Eye (tissue), 1 donor: ENCODE data around the gene OR52K1.
"Not testable (repeated sequence)": the region's sequence is repeated elsewhere in the genome, so short reads cannot be mapped to it uniquely, and the experiment has no call there.

Experiments
- DNase-seq: peaks from one replicate; pipeline ENCODE4 v3.0.0-alpha.2; 2015

OR52K1 gene

GRCh38 chr11:4491878-4492606 lies 9.6 kb downstream of the OR52K1 start:
- DNase-seq: no peak

DNA sequence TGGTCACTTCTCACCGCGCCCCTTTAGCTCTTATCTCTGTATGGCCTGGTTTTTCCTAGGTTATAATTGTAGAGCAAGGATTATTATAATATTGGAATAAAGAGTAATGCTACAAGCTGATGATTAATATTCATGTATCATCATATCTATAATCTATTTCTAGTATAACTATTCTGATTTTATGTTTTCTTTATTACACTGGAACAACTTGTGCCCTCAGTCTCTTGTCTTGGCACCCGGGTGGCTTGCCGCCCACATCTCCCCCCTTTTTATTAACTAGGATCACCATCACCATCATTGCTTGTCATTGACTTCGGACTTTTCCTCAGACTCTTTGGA lies 11.0 kb downstream of the OR52K1 start:
- DNase-seq: no peak

- DNase-seq: no peak
These were observed 13.0 kb downstream of the OR52K1 start for GRCh38 chr11:4495487-4495886.

DNA sequence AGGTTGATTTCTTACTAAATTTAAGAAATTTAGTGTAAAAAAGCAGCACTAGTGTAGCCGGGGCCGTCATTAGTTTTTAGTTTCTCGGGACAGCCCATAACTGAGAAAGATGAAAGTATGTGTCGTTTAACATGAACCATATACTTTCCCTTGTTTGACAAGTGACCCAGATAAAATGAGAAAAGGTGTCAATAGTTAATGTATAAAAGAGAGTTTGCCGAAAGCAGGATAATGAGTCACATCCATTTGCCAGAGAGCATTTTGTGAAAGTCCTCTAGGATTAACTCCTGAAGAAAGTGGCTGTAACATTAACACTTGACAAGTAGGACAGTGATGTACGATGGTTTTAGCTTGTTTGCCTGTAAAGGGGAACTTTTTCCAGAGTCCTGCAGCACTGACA lies 13.5 kb downstream of the OR52K1 start:
- DNase-seq: no peak

- no peak for DNase-seq
These were observed 14.3 kb downstream of the OR52K1 start for GRCh38 chr11:4496557-4497248.

DNA sequence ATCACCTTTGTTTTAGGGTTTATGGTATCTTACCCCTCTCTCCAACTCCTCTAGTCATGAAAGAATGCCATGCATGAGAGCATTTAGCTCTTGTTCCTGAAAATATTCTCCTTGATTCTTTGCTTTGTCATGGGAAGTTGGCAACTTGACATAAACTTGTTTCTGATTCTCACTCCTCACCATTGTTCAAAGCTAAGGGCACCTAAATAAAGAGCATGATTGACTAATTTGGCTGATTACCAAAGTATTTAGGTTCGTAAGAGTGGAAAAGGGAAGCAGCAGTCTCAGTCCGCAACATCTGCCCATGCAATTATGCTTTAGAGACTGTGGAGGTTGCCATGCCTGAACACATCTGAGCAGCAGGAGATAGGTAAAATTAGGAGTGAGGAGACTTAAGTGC lies 26.4 kb downstream of the OR52K1 start:
- DNase-seq: no peak

GRCh38 chr11:4511282-4512245 lies 29.1 kb downstream of the OR52K1 start:
- no peak for DNase-seq

GRCh38 chr11:4514196-4514595 lies 31.8 kb downstream of the OR52K1 start:
- DNase-seq: no peak

- no peak for DNase-seq
These were observed 39.9 kb downstream of the OR52K1 start for GRCh38 chr11:4522339-4522738.

DNA sequence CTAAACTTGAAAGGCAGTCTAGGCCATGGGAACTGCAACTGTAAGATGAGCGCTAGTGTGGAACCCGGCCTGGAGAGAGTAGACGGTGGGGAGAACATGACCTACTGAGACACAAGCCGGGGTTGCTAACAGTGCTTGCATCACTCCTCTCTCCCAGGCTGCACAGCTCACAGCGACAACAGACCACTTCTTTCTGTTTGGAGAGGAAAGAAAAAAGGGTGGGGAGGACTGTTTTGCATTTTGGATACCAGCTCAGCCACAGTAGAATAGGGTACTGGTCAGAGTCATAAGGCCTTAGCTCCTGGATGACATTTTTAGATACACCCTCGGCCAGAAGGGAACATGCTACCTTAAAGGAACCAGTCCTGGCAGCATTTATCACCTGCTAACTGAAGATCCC lies 40.3 kb downstream of the OR52K1 start:
- DNase-seq: no peak

DNA sequence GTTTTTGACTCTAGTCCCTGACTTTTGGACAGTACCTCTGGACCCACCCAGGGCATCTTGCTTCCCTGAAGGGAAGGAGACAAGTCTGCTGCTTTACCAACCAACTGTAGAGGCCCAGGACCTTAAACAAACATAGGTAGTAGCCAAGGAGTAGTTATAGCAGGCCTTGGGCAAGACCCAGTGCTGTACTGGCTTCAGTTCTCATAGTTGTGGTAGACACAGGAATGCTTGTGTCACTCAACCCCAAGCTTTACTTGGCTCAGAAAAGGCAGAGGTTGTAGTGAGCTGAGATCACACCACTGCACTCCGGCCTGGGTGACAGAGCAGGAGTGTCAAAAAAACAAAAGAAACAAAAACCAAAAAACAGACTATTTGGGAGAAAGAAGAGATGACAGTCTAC lies 41.2 kb downstream of the OR52K1 start:
- DNase-seq: no peak

- no peak for DNase-seq
These were observed 45.5 kb downstream of the OR52K1 start for GRCh38 chr11:4527926-4528325.

- not testable (repeated sequence) for DNase-seq
These were observed 49.2 kb downstream of the OR52K1 start for GRCh38 chr11:4531686-4532085.

DNA sequence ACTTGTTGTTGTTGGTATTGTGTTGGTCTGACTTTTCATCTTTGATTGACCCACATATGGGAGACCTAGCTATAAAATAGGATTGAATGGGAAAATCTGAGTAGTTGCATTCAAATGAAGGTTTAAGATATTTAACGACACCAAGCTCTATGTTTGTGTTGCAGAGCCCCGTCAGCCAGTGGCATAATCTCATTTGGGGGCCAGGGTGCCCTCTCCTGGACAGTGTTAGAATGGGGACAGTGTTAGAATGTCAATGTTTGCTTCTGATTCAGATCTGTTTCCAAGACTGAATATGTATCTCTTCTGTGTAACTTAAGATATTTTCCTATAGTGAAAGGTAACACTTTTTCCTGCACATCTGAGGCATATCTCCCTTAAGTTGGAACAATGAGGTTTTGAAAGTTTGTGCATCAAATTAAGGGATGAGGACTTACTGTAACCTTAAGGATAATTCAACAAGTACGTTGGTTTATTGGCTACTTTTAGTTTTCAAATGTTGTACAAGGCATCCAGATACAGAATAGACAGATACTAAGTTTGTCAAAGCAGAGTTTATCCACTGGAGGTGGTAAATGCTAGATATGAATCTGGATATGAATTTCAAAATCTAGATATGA lies 57.3 kb downstream of the OR52K1 start:
- peak; percentile 41 for DNase-seq

DNA sequence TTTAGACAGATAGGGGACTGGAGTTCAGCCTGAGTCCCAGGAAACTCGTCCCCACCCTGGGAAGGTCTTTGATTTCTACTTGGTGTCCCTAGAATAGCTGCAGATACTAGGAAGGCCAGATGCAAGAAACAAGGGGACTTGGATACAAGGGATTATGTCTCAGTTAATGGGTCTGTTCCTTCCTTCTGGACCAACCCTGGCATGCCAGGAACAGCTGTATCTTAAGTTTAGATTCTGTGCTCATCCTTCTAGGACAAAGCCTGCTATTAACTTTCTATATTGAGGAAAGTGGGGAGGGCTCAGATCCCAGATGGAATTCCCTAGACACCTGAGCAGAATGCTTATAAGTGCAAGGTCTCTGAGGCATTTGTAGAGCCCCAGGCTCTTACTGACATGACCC lies 58.6 kb downstream of the OR52K1 start:
- DNase-seq: no peak
